ENCODE results near the gene GEMIN7. TPM values are rescaled to one million over a fixed set of nuclear protein-coding genes. Genes with fewer than 3 reads are reported as not detected.

Gene GEMIN7
- total RNA-seq, 2 donors from 2014 or later, result 22.4 to 37.5 TPM

- intact Hi-C loops (cut with DNase I), result no loop called here
- Histone ChIP-seq H3K27me3 (no peaks in the 10 kb centered on the region), H3K4me3 (no peak overlapping the region), H3K4me1 (peaks cover 11% of the 10 kb centered on the region), H3K27ac (no peak overlapping the region), H3K9me3 (no peaks in the 10 kb centered on the region), H3K36me3 (no peaks in the 10 kb centered on the region), H3K9ac (ENCODE audit: low read depth in 2 of 2, low read length in 2 of 2) (no peak overlapping the region)
- no peak for DNase-seq
- no peak for TF ChIP-seq CTCF (IDR thresholded peaks at IDR 0.05)
Observed at GRCh38 chr19:45047188-45047797, 31.8 kb upstream of the GEMIN7 start.

DNA sequence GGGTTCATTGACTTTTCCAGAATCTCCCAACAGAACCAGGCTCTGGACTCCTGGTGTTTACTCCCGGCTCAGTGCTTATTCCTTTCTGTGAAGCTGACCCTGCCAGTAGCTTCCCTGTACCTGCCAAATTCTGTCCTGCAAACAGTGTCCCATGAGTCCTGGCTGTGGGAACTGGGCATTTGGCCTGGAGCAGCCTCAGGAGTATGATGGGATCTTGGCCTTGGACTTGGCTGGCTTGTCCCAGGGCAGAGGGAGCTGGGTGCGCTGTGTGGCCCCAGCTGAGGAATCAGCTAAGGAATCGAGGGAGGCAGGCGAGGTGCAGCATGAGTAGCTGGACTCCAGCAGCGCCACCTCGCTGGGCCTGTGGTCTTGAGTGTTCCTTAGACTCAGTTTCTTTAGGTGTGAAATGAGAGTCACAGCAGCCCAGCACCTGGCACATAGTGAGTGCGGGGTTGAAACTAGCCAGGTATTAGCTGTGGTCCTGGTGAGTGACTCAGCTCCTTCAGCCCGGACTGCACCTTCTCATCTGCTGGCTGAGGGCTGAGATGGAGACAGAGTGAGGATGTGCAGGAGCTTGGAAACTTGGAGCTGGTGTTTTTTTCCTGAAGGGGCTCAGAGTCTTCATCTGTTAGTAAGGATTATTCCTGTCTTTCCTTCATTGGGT, 29.9 kb upstream of the GEMIN7 start:
- Histone ChIP-seq H3K9me3 (no peaks in the 10 kb centered on the region), H3K27ac (no peak overlapping the region), H3K9ac (ENCODE audit: low read depth in 2 of 2, low read length in 2 of 2) (no peak overlapping the region), H3K4me1 (peaks cover 11% of the 10 kb centered on the region), H3K4me3 (no peak overlapping the region), H3K36me3 (peaks cover 7% of the 10 kb centered on the region), H3K27me3 (no peaks in the 10 kb centered on the region)
- DNase-seq, result no peak
- intact Hi-C loops (cut with DNase I), result no loop called here
- TF ChIP-seq CTCF (IDR thresholded peaks at IDR 0.05), result no peak

DNA sequence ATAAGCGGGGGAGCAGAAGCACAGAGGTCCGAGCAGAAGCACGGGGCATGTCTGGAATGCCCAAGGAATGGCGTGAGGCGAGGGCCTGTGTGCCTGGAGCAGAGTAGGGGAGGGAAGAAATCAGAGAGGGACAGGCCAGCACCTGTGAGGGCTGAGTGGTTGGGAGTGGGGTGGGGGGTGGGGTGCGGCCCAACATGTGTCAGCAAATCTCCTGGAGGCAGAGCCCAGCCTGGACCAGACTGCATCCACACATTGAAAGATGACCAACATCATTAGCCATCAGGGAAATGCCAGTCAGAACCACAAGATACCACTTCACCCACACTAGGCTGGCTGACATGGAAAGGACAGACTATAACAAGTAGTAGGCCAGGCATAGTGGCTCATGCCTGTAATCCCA, 29.0 kb upstream of the GEMIN7 start:
- Histone ChIP-seq H3K4me1 (peaks cover 11% of the 10 kb centered on the region), H3K9me3 (no peaks in the 10 kb centered on the region), H3K27ac (no peak overlapping the region), H3K27me3 (no peaks in the 10 kb centered on the region), H3K4me3 (no peak overlapping the region), H3K9ac (ENCODE audit: low read depth in 2 of 2, low read length in 2 of 2) (no peak overlapping the region), H3K36me3 (peaks cover 7% of the 10 kb centered on the region)
- TF ChIP-seq CTCF (IDR thresholded peaks at IDR 0.05), result no peak
- intact Hi-C loops (cut with DNase I), result no loop called here
- DNase-seq, result no peak

DNA sequence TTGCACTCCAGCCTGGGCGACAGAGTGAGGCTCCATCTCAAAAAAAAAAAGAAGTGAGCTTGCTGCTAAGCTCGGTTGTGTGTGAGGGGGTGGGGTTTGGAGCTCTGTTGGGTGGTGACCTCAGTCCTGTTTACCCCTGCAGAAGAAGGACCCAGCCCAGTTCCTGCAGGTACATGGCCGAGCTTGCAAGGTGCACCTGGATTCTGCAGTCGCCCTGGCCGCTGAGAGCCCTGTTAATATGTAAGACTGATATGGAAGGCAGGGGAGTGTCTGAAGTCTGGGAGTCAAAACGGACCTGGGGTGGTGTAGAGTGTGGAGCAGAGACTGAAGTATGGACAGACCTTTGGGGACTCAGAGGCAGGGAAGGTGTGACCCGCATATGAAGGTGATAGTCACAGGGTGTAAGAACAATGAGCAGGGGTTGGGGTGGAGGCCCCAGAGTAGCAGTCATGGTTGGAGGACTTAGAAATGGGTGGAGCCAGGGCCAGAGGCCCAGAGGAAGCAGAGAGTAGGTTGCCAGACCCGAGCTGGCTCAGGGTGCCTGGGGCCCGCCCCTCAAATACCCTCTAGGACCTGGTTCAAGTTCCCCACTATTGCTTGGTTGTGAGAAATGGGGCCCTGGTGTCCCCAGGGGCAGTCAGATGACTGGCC, 27.0 kb upstream of the GEMIN7 start:
- intact Hi-C loops (cut with DNase I), result no loop called here
- no peak overlapping the region for H3K4me3 ChIP-seq
- peak; percentile 44 for DNase-seq

DNA sequence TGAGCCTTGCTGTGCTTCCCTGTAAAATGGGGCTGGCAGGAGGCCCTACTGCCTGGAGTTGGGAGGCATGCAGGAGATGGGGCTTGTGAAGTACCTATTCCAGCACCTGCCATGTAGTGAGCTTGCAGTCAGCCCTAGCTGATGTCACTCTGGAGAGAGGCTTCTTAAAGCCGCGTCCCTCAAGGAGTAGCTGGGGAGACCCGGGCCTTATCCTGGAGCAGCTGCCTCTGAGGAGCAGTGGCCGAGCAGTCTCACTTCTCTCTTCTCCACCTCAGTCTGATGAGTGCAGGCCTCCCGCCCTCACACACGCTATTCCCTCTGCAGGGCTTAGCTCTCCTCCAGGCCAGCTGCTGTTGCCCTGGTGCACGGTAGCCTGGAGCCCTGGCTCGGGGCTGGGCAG, 22.2 kb upstream of the GEMIN7 start:
- Histone ChIP-seq H3K36me3 (peaks cover 41% of the 10 kb centered on the region), H3K27ac (no peak overlapping the region), H3K4me3 (no peak overlapping the region), H3K9ac (ENCODE audit: low read depth in 2 of 2, low read length in 2 of 2) (no peak overlapping the region), H3K9me3 (no peaks in the 10 kb centered on the region), H3K27me3 (no peaks in the 10 kb centered on the region), H3K4me1 (no peaks in the 10 kb centered on the region)
- no peak for TF ChIP-seq CTCF (IDR thresholded peaks at IDR 0.05)
- intact Hi-C loops (cut with DNase I), result no loop called here
- DNase-seq, result no peak

More for the DNA sequence above, 27.0 kb upstream of the GEMIN7 start:
- Histone ChIP-seq H3K9me3 (no peaks in the 10 kb centered on the region), H3K27ac (peak overlapping the region; percentile 57), H3K27me3 (no peaks in the 10 kb centered on the region), H3K9ac (ENCODE audit: low read depth in 2 of 2, low read length in 2 of 2) (peak overlapping the region; percentile 35 to 48), H3K36me3 (peaks cover 15% of the 10 kb centered on the region), H3K4me1 (no peaks in the 10 kb centered on the region)
- no peak for TF ChIP-seq CTCF (IDR thresholded peaks at IDR 0.05)

All from colonic mucosa (tissue), 4 donors.